ENCODE measurements around the gene DUSP16. TPM values are rescaled to one million over a fixed set of nuclear protein-coding genes. Genes with fewer than 3 reads are reported as not detected.

DUSP16 gene
- total RNA-seq, 1 donor from 2014 or later = 26.1 TPM

- Mint-ChIP-seq H3K27ac (no peak overlapping the region), H3K36me3 (peaks cover 7% of the 10 kb centered on the region), H3K4me3 (no peak overlapping the region), H3K9me3 (no peaks in the 10 kb centered on the region), H3K27me3 (ENCODE audit: insufficient read depth, low read depth) (no peaks in the 10 kb centered on the region), H3K4me1 (peaks cover 7% of the 10 kb centered on the region)
- no peaks in the 10 kb centered on the region for H3K4me1 ChIP-seq
- no peaks in the 10 kb centered on the region for H3K36me3 ChIP-seq
- no peaks in the 10 kb centered on the region for H3K9me3 ChIP-seq (ENCODE audit: low read depth)
- H3K4me2 ChIP-seq = no peak overlapping the region
- no peak for DNase-seq (ENCODE audit: low spot score)
- H3K27ac ChIP-seq = no peak overlapping the region
- TF ChIP-seq EZH2phosphoT487 (IDR thresholded peaks at IDR 0.05) (no peak), CTCF (IDR thresholded peaks at IDR 0.05) (no peak), EZH2 (IDR thresholded peaks at IDR 0.05) (no peak)
- no peaks in the 10 kb centered on the region for H4K20me1 ChIP-seq (ENCODE audit: low read depth)
- no peak overlapping the region for H3K4me3 ChIP-seq
- no peaks in the 10 kb centered on the region for H3K79me2 ChIP-seq (ENCODE audit: low read depth)
- H3K9ac ChIP-seq = no peak overlapping the region
- H2AFZ ChIP-seq (replicated peaks) = no peak overlapping the region
- no peaks in the 10 kb centered on the region for H3K27me3 ChIP-seq
- H3F3A ChIP-seq (ENCODE audit: low read depth) = no peaks in the 10 kb centered on the region
These were observed 121.2 kb downstream of the DUSP16 start for GRCh38 chr12:12441429-12441807.

GRCh38 chr12:12440784-12441428 is 121.8 kb downstream of the DUSP16 start:
- Histone ChIP-seq H4K20me1 (ENCODE audit: low read depth) (no peaks in the 10 kb centered on the region), H3F3A (ENCODE audit: low read depth) (no peaks in the 10 kb centered on the region), H3K27ac (no peak overlapping the region), H2AFZ (replicated peaks) (no peak overlapping the region), H3K4me3 (no peak overlapping the region), H3K4me1 (no peaks in the 10 kb centered on the region), H3K4me2 (no peak overlapping the region), H3K9ac (no peak overlapping the region), H3K36me3 (no peaks in the 10 kb centered on the region), H3K9me3 (ENCODE audit: low read depth) (no peaks in the 10 kb centered on the region), H3K27me3 (no peaks in the 10 kb centered on the region), H3K79me2 (ENCODE audit: low read depth) (no peaks in the 10 kb centered on the region)
- no peak overlapping the region for H3K27ac Mint-ChIP-seq
- H3K4me1 Mint-ChIP-seq = peaks cover 6% of the 10 kb centered on the region
- peaks cover 7% of the 10 kb centered on the region for H3K36me3 Mint-ChIP-seq
- no peak overlapping the region for H3K4me3 Mint-ChIP-seq
- H3K27me3 Mint-ChIP-seq (ENCODE audit: insufficient read depth, low read depth) = no peaks in the 10 kb centered on the region
- TF ChIP-seq CTCF (IDR thresholded peaks at IDR 0.05) (no peak), EZH2phosphoT487 (IDR thresholded peaks at IDR 0.05) (no peak)
- no peaks in the 10 kb centered on the region for H3K9me3 Mint-ChIP-seq
- no peak for DNase-seq (ENCODE audit: low spot score)

- Mint-ChIP-seq H3K9me3 (no peaks in the 10 kb centered on the region), H3K36me3 (peaks cover 7% of the 10 kb centered on the region), H3K4me3 (no peak overlapping the region), H3K27ac (no peak overlapping the region), H3K4me1 (peaks cover 6% of the 10 kb centered on the region), H3K27me3 (ENCODE audit: insufficient read depth, low read depth) (no peaks in the 10 kb centered on the region)
- Histone ChIP-seq H3K79me2 (ENCODE audit: low read depth) (no peaks in the 10 kb centered on the region), H3F3A (ENCODE audit: low read depth) (no peaks in the 10 kb centered on the region), H3K36me3 (no peaks in the 10 kb centered on the region), H3K27me3 (no peaks in the 10 kb centered on the region), H3K27ac (no peak overlapping the region), H3K4me1 (no peaks in the 10 kb centered on the region), H3K4me2 (no peak overlapping the region), H2AFZ (replicated peaks) (no peak overlapping the region), H3K9ac (no peak overlapping the region), H4K20me1 (ENCODE audit: low read depth) (no peaks in the 10 kb centered on the region), H3K9me3 (ENCODE audit: low read depth) (no peaks in the 10 kb centered on the region), H3K4me3 (no peak overlapping the region)
- no peak for TF ChIP-seq EZH2 (IDR thresholded peaks at IDR 0.05)
- no peak for TF ChIP-seq EZH2phosphoT487 (IDR thresholded peaks at IDR 0.05)
- TF ChIP-seq CTCF (IDR thresholded peaks at IDR 0.05) = no peak
- DNase-seq (ENCODE audit: low spot score) = no peak
These were observed 123.0 kb downstream of the DUSP16 start for GRCh38 chr12:12439636-12440035.

All from neural progenitor cell (in vitro differentiated cells).